Astrocyte (in vitro differentiated cells and primary cell): ENCODE measurements around the gene CCDC169.

Source experiments
- CTCF ChIP-seq: IDR thresholded peaks from 2 replicates; pipeline ENCODE4 v1.5.1; 2011; ENCODE audit warnings: low read depth, mild to moderate bottlenecking, inconsistent platforms, low read length, moderate library complexity; ENCODE audit not compliant: insufficient read depth
- EZH2 ChIP-seq: IDR thresholded peaks from 2 replicates; pipeline ENCODE4 v1.6.1; 2012; ENCODE audit warnings: mild to moderate bottlenecking, low read length, inconsistent platforms; ENCODE audit not compliant: insufficient read depth

GRCh38 chr13:36339600-36340155 is 42.1 kb upstream of the CCDC169 start:
- TF ChIP-seq CTCF (no peak), EZH2 (no peak)
